ENCODE data around the gene ANO1.

DNA sequence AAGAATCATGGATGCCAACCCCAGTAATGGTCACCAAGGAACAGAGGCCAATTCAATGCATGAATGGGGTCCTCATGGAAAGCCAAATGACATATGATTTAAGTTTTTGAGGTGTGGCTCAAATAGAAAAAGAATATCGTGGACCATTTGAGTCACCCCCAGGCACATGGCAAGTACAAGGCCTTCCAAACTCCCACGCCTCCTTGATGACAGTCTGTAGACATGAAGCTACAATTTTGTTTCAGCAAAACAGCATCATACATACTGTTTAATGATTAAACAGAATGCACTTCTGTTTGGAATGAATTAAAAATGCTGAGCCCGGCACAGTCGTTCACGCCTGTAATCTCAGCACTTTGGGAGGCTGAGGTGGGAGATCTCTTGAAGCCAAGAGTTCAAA lies 132.4 kb downstream of the ANO1 start:
- no peak for TF ChIP-seq EZH2 (IDR thresholded peaks at IDR 0.05; ENCODE audit: low read length, unreplicated experiment)
- TF ChIP-seq, protein P1, sequence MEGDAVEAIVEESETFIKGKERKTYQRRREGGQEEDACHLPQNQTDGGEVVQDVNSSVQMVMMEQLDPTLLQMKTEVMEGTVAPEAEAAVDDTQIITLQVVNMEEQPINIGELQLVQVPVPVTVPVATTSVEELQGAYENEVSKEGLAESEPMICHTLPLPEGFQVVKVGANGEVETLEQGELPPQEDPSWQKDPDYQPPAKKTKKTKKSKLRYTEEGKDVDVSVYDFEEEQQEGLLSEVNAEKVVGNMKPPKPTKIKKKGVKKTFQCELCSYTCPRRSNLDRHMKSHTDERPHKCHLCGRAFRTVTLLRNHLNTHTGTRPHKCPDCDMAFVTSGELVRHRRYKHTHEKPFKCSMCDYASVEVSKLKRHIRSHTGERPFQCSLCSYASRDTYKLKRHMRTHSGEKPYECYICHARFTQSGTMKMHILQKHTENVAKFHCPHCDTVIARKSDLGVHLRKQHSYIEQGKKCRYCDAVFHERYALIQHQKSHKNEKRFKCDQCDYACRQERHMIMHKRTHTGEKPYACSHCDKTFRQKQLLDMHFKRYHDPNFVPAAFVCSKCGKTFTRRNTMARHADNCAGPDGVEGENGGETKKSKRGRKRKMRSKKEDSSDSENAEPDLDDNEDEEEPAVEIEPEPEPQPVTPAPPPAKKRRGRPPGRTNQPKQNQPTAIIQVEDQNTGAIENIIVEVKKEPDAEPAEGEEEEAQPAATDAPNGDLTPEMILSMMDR (conservative IDR thresholded peaks at IDR 0.05; ENCODE audit: low read depth, low read length) = no peak

Measured in PC-3 (cell line).